Stimulated activated CD8-positive, alpha-beta memory T cell treated with anti-CD3 and anti-CD28 coated beads, Interleukin-7, amount 100 ng/mL, for 4 hours (primary cell): ENCODE measurements around the gene MAGEA11.
"Not testable (repeated sequence)": the region's sequence is repeated elsewhere in the genome, so short reads cannot be mapped to it uniquely, and the experiment has no call there.

Experiments used
- DNase-seq, 2 donors: peaks; one replicate each; pipeline ENCODE4 v3.0.0-alpha.2; 2020; ENCODE audit warnings: low read depth in 2 of 2

MAGEA11 gene

DNA sequence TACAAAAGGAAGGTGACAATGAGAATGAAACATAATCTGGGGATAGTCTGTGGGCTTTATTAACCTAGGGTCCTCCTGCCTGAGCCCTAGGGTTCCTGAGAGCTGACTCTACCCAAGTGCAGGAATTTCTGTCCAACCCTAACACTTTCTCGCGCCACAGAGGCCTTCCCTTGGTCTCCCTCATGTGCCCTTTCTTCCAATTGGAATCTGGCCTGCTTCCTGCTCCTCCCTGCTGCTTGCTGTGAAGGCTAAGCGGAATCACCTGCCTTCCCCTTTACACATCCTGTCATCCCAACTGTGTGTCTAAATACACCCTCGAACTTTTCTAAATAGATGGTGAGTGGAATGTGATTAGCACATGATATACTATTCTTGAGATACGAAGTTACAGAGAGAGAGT is 5.9 kb downstream of the MAGEA11 start:
- DNase-seq = no peak

- DNase-seq = no peak
Measured at GRCh38 chrX:149718757-149719156, 6.9 kb downstream of the MAGEA11 start.

- DNase-seq = no peak
Measured at GRCh38 chrX:149720021-149720689, 8.3 kb downstream of the MAGEA11 start.

GRCh38 chrX:149721241-149721640 is 9.4 kb downstream of the MAGEA11 start:
- DNase-seq = not testable (repeated sequence)

DNA sequence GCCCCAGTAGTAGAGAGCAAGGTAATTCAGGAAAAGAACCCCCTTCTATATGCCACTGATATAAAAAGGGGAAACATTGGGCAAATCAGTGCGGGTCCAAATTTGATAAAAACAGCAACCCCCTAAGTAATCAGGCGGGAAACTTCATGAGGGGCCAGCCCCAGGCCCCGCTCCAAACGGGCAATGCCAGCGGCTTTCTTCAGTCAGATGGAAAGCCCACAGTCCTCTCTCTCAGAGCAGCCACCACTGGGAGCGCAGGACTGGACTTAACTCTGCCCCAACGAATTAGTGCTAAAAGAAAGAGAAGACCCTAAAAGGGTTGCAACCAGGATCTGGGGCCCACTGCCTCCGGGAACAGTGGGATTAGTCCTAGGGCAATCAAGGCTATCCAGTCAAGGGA is 9.9 kb downstream of the MAGEA11 start:
- no peak for DNase-seq

DNA sequence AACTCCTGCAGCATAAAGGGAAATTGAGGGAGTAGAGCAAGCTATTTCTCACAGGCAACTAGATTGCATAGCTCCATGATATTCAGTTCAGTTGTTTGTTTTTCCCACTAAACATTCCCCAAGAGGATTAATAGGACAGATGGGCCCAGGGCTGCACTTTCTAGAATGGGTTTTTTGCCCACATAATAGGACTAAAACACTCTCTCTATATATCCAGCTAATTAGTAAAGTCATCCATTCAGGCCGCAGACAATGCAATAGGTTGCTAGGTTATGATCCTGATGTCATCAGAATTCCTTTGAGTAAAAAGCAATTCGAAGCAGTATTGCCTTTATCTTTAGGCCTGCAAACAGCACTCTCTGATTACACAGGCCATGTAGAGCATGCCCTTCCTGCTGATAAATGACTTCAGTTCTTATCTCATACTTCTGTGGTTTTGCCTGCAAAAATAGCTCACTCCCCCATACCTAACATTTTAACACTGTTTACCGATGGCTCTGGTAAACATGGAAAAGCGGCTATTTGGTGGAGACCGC is 11.8 kb downstream of the MAGEA11 start:
- not testable (repeated sequence) for DNase-seq

DNA sequence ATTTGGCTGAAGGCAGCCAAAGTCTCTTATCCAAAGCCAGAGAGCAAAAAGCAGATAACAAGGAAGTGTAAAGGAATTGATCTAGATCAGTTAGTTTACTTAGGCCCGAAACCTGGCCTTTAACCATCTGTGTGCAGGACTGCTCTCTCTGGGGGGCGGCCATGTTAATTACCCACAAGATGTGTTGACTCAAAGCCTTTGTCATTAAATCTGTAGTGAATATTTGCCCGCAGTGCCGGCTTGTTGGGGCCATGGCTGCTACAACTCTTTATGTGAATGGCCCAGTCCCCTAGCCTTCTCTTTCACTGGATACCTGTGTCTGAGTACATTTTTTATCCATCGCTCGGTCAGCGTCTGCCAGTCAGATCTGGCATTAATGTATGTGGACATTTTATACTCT is 15.4 kb downstream of the MAGEA11 start:
- DNase-seq = not testable (repeated sequence)

- not testable (repeated sequence) for DNase-seq
Measured at GRCh38 chrX:149742269-149742668, 30.4 kb downstream of the MAGEA11 start.

DNA sequence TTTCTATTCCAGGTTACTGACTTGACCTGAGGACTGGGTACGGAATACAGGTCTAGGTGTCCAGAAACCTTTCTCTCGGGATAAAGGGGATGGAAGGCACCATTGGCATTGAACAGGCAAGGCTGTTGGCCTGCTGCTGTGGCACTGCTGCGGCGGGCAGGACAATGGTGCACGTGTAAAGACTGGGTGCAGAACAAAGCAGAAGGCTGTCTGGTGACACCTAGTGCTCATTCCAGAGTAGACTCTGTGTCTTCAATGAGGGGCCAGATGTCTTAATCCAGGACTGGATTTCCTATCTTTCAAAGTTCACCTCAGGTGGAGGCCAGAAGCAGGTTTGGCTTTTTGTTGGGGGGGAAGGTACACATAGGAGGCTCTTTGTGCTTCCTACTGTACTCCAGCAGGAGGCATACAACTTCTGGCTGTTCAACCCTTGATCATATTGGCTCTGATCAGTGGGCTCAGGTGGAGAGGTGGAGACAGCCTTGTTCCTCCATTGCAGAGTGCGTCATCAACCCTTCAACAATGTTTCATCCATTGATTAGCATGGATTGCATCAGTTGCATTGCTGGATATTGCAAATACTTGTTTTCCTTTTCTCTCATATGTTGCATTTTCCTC is 34.6 kb downstream of the MAGEA11 start:
- DNase-seq = not testable (repeated sequence)

- DNase-seq = no peak
Measured at GRCh38 chrX:149757206-149758067, 45.6 kb downstream of the MAGEA11 start.

- no peak for DNase-seq
Measured at GRCh38 chrX:149758068-149758714, 46.3 kb downstream of the MAGEA11 start.

DNA sequence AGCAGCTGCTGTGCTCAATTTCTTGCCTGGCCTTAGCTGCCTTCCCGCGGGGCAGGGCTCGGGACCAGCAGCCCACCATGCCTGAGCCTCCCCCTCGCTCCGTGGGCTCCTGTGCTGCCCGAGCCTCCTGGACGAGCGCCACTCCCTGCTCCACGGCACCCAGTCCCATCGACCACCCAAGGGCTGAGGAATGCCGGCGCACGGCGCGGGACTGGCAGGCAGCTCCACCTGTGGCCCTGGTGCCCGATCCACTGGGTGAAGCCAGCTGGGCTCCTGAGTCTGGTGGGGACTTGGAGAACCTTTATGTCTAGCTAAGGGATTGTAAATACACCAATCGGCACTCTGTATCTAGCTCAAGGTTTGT is 46.8 kb downstream of the MAGEA11 start:
- DNase-seq = not testable (repeated sequence)

DNA sequence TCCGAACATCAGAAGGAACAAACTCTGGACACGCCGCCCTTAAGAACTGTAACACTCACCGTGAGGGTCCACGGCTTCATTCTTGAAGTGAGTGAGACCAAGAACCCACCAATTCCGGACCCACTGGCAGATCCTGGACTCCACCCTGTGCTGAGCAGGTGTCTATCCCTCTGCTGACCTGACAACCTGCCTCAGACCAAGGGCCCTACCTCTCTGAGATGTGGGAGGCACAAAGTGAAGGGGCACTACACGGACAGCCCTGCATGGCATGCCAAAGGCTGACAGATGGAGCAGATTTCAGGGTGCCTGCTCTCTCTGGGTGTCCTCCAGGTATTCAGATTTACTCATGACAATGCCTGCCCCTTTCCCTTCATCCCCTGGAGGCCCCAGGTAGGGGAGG is 48.0 kb downstream of the MAGEA11 start:
- no peak for DNase-seq

- DNase-seq = no peak
Measured at GRCh38 chrX:149760965-149761364, 49.1 kb downstream of the MAGEA11 start.

- DNase-seq = not testable (repeated sequence)
Measured at GRCh38 chrX:149761858-149762674, 50.2 kb downstream of the MAGEA11 start.

- no peak for DNase-seq
Measured at GRCh38 chrX:149762696-149763614, 51.1 kb downstream of the MAGEA11 start.
